GM10248 (cell line): ENCODE measurements around the gene ATP2A1.
A peak's percentile ranks its signal among the peaks of the same experiment; 100 is the strongest.

ENCODE experiments used
- CTCF ChIA-PET: fragments of 300-600 bp; sonication (Branson Sonifier 250); formaldehyde crosslinking; extraction: SDS; loops from one replicate; lab custom pipeline; 2021; ENCODE audit warnings: antibody characterized with exemption; lab: Yijun Ruan, JAX
- POLR2A ChIA-PET: fragments of 350-650 bp; sonication (Branson Sonifier 250); formaldehyde crosslinking; extraction: SDS; loops from one replicate; lab custom pipeline; 2020; ENCODE audit warnings: antibody characterized with exemption; lab: Yijun Ruan, JAX
- DNase-seq: peaks from one replicate; pipeline ENCODE4 v3.0.0; 2012; ENCODE audit errors: extremely low spot score
- TF ChIP-seq, protein P1 (sequence below): IDR thresholded peaks from 2 replicates; pipeline ENCODE4 v1.5.1; 2012; ENCODE audit warnings: mild to moderate bottlenecking, low read depth; ENCODE audit errors: extremely low read depth, missing control alignments, control extremely low read depth

ATP2A1 gene

DNA sequence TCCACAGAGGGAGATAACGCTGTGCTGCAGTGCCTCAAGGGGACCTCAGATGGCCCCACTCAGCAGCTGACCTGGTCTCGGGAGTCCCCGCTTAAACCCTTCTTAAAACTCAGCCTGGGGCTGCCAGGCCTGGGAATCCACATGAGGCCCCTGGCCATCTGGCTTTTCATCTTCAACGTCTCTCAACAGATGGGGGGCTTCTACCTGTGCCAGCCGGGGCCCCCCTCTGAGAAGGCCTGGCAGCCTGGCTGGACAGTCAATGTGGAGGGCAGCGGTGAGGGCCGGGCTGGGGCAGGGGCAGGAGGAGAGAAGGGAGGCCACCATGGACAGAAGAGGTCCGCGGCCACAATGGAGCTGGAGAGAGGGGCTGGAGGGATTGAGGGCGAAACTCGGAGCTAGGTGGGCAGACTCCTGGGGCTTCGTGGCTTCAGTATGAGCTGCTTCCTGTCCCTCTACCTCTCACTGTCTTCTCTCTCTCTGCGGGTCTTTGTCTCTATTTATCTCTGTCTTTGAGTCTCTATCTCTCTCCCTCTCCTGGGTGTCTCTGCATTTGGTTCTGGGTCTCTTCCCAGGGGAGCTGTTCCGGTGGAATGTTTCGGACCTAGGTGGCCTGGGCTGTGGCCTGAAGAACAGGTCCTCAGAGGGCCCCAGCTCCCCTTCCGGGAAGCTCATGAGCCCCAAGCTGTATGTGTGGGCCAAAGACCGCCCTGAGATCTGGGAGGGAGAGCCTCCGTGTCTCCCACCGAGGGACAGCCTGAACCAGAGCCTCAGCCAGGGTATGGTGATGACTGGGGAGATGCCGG, 54.3 kb downstream of the ATP2A1 start:
- no peak for DNase-seq
- CTCF ChIA-PET: interaction anchor here (0.7 to 12.7 kb wide), 10 partner anchors 8 to 86 kb away, joined by 3 to 139 read pairs (median 4); partner anchors contain the start of genes SH2B1 and TUFM
- POLR2A ChIA-PET: interaction anchor here (0.8 to 1.3 kb wide), 3 partner anchors 59 to 86 kb away, joined by 3 to 4 read pairs (median 3); partner anchors contain the start of genes SH2B1 and TUFM
- TF ChIP-seq, protein P1, sequence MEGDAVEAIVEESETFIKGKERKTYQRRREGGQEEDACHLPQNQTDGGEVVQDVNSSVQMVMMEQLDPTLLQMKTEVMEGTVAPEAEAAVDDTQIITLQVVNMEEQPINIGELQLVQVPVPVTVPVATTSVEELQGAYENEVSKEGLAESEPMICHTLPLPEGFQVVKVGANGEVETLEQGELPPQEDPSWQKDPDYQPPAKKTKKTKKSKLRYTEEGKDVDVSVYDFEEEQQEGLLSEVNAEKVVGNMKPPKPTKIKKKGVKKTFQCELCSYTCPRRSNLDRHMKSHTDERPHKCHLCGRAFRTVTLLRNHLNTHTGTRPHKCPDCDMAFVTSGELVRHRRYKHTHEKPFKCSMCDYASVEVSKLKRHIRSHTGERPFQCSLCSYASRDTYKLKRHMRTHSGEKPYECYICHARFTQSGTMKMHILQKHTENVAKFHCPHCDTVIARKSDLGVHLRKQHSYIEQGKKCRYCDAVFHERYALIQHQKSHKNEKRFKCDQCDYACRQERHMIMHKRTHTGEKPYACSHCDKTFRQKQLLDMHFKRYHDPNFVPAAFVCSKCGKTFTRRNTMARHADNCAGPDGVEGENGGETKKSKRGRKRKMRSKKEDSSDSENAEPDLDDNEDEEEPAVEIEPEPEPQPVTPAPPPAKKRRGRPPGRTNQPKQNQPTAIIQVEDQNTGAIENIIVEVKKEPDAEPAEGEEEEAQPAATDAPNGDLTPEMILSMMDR: no peak

DNA sequence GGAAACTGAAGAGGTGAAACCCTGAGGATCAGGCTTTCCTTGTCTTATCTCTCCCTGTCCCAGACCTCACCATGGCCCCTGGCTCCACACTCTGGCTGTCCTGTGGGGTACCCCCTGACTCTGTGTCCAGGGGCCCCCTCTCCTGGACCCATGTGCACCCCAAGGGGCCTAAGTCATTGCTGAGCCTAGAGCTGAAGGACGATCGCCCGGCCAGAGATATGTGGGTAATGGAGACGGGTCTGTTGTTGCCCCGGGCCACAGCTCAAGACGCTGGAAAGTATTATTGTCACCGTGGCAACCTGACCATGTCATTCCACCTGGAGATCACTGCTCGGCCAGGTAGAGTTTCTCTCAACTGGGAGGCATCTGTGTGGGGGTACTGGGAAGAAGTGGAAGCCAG, 54.9 kb downstream of the ATP2A1 start:
- CTCF ChIA-PET: interaction anchor here (0.7 to 12.7 kb wide), 9 partner anchors 9 to 86 kb away, joined by 3 to 139 read pairs (median 4); partner anchors contain the start of genes SH2B1 and TUFM
- no peak for DNase-seq
- POLR2A ChIA-PET: interaction anchor here (0.8 to 1.3 kb wide), 3 partner anchors 59 to 87 kb away, joined by 3 to 4 read pairs (median 3); partner anchors contain the start of genes SH2B1 and TUFM
- TF ChIP-seq, protein P1: no peak

DNA sequence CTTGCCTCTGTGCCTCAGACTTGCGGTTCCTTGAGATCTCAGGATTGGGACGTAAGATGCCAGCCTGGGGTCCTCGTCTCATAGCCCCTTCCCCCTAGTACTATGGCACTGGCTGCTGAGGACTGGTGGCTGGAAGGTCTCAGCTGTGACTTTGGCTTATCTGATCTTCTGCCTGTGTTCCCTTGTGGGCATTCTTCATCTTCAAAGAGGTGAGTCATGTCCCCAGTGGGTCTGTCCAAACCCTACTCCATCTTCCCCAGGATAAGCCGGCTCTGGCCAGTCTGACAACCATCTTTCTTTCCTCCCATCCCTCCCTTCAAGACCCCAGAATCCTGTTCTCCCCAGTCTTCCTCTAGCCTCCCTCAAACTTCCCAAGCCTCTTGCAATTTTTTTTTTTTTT, 57.1 kb downstream of the ATP2A1 start:
- CTCF ChIA-PET: interaction anchor here (1.6 to 12.7 kb wide), 2 partner anchors 8 to 12 kb away, joined by 5 to 139 read pairs; no protein-coding TSS in a partner anchor
- no peak for DNase-seq
- POLR2A ChIA-PET: no interaction called here
- TF ChIP-seq, protein P1: no peak

DNA sequence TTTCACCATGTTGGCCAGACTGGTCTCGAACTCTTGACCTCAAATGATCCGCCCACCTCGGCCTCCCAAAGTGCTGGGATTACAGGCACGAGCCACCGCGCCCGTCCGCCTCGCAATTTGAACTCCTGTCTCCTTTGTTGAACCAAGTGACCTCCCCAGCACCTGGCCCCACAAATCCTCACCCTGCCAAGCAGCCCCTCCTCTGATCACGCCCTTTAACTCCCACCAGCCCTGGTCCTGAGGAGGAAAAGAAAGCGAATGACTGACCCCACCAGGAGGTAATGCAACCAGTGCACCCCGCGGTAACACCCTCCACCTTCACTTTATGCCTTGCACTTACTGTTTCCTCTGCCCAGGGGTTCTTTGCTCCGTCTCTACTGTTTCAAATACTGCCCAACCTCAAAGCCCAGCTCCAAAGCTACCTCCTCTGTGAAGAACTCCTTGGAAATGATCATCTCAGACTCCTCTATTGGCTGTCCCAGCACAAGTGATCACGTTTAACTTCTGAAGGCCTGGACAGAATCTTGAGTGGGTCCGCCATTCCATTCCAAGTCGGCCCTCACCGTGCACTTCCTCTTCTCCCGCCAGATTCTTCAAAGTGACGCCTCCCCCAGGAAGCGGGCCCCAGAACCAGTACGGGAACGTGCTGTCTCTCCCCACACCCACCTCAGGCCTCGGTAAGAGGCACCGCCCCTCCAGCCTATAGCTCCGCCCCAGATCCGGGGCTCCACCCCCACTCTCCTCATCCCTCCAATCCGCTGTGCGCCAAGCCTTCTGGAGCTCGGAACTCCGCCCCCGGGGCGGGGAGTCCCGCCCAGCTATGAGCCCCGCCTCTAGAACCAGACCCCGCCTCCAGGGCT, 57.9 kb downstream of the ATP2A1 start:
- peak; percentile 93 for DNase-seq
- ChIA-PET POLR2A (interaction anchor here (0.5 to 1.0 kb wide), 4 partner anchors 11 to 796 kb away, joined by 3 to 5 read pairs (median 3); partner anchors contain the start of gene RABEP2), CTCF (interaction anchor here (0.9 to 12.7 kb wide), 4 partner anchors 7 to 37 kb away, joined by 3 to 139 read pairs (median 4); no protein-coding TSS in a partner anchor)
- TF ChIP-seq, protein P1: no peak

DNA sequence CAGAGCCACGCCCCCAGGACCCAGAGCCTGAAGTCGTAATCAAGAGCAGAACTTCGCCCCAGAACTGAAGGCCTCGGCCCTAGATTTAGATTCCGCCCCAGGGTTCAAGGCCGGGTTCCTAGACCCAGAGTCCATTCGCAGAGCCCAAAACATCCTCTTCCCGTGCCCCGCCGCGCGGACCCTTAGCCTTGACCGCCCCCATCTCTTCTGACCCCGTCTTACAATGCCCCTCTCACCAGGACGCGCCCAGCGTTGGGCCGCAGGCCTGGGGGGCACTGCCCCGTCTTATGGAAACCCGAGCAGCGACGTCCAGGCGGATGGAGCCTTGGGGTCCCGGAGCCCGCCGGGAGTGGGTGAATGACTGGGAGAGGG, 58.5 kb downstream of the ATP2A1 start:
- POLR2A ChIA-PET: interaction anchor here (0.5 to 1.0 kb wide), 3 partner anchors 11 to 729 kb away, joined by 3 to 5 read pairs (median 3); partner anchors contain the start of gene RABEP2
- CTCF ChIA-PET: interaction anchor here (0.9 to 12.7 kb wide), 4 partner anchors 7 to 37 kb away, joined by 3 to 139 read pairs (median 4); no protein-coding TSS in a partner anchor
- no peak for DNase-seq
- TF ChIP-seq, protein P1: no peak
